ENCODE data around the gene TCF4.

Gene TCF4

GRCh38 chr18:55396267-55396905 is 191.6 kb downstream of the TCF4 start:
- H3K4me3 ChIP-seq (ENCODE audit: low read length): no peak overlapping the region
- no peaks in the 10 kb centered on the region for H3K4me1 ChIP-seq (ENCODE audit: control insufficient read depth, insufficient read depth, low read length)
- H3K9ac ChIP-seq (ENCODE audit: low read length): no peak overlapping the region
- no peaks in the 10 kb centered on the region for H3K36me3 ChIP-seq (ENCODE audit: control insufficient read depth, insufficient read depth, low read length)
- no peaks in the 10 kb centered on the region for H3K9me3 ChIP-seq (ENCODE audit: control insufficient read depth, low read length)
- no peaks in the 10 kb centered on the region for H3K27me3 ChIP-seq (ENCODE audit: control insufficient read depth, insufficient read depth, low read length)

DNA sequence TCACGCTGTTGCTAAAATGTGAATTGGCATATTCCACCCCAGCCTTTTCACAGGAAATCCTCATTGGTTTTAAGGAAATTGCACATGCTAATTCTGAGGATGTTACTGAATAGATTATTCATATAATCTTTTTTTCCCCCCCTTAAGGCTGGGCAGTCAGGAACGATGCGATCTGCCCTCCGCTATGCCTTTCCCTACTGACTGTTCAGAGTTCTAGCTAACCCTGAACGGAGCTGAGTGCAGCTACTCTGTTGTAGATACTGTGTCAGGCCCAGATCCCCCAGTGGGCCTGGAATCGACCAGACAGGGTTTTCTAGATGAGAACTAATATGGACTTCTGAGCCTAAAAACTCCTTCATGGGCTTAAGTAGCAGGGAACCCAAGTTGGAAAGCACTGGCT is 192.2 kb downstream of the TCF4 start:
- no peaks in the 10 kb centered on the region for H3K9me3 ChIP-seq (ENCODE audit: control insufficient read depth, low read length)
- no peaks in the 10 kb centered on the region for H3K27me3 ChIP-seq (ENCODE audit: control insufficient read depth, insufficient read depth, low read length)
- H3K4me3 ChIP-seq (ENCODE audit: low read length): no peak overlapping the region
- no peaks in the 10 kb centered on the region for H3K36me3 ChIP-seq (ENCODE audit: control insufficient read depth, insufficient read depth, low read length)
- no peak overlapping the region for H3K9ac ChIP-seq (ENCODE audit: low read length)
- no peaks in the 10 kb centered on the region for H3K4me1 ChIP-seq (ENCODE audit: control insufficient read depth, insufficient read depth, low read length)

DNA sequence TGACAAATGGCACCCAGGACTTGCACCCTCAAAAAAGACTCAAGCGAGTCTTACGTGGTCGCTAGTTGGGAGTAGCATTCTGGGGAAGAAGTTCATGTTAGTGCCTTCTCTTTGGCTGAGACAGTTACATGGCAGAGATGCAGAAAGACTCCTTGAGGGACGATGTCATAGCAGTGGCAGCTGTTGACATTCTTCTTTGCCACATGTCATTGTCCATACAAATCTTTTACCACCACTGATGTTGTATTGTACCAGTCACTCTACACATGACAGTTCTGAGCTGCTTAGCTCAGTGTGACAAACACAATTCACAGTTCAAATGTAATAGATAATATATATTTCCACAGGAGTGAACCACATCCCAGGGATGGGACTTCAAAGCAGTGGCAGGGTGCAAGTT is 197.1 kb downstream of the TCF4 start:
- H3K4me3 ChIP-seq (ENCODE audit: low read length): no peak overlapping the region

GRCh38 chr18:55387139-55387984 is 200.6 kb downstream of the TCF4 start:
- H3K27me3 ChIP-seq (ENCODE audit: control insufficient read depth, insufficient read depth, low read length): no peaks in the 10 kb centered on the region
- H3K9me3 ChIP-seq (ENCODE audit: control insufficient read depth, low read length): no peaks in the 10 kb centered on the region
- no peak overlapping the region for H3K4me3 ChIP-seq (ENCODE audit: low read length)
- no peaks in the 10 kb centered on the region for H3K36me3 ChIP-seq (ENCODE audit: control insufficient read depth, insufficient read depth, low read length)
- peaks cover 8% of the 10 kb centered on the region for H3K4me1 ChIP-seq (ENCODE audit: control insufficient read depth, insufficient read depth, low read length)
- H3K9ac ChIP-seq (ENCODE audit: low read length): no peak overlapping the region

More for the DNA sequence above, 197.1 kb downstream of the TCF4 start:
- Histone ChIP-seq H3K9me3 (ENCODE audit: control insufficient read depth, low read length) (no peaks in the 10 kb centered on the region), H3K4me1 (ENCODE audit: control insufficient read depth, insufficient read depth, low read length) (peaks cover 8% of the 10 kb centered on the region), H3K36me3 (ENCODE audit: control insufficient read depth, insufficient read depth, low read length) (no peaks in the 10 kb centered on the region), H3K27me3 (ENCODE audit: control insufficient read depth, insufficient read depth, low read length) (no peaks in the 10 kb centered on the region), H3K9ac (ENCODE audit: low read length) (no peak overlapping the region)

GRCh38 chr18:55386545-55386944 is 201.4 kb downstream of the TCF4 start:
- H3K27me3 ChIP-seq (ENCODE audit: control insufficient read depth, insufficient read depth, low read length): no peaks in the 10 kb centered on the region
- H3K9me3 ChIP-seq (ENCODE audit: control insufficient read depth, low read length): no peaks in the 10 kb centered on the region
- H3K4me3 ChIP-seq (ENCODE audit: low read length): no peak overlapping the region
- peaks cover 8% of the 10 kb centered on the region for H3K4me1 ChIP-seq (ENCODE audit: control insufficient read depth, insufficient read depth, low read length)
- H3K36me3 ChIP-seq (ENCODE audit: control insufficient read depth, insufficient read depth, low read length): no peaks in the 10 kb centered on the region
- no peak overlapping the region for H3K9ac ChIP-seq (ENCODE audit: low read length)

DNA sequence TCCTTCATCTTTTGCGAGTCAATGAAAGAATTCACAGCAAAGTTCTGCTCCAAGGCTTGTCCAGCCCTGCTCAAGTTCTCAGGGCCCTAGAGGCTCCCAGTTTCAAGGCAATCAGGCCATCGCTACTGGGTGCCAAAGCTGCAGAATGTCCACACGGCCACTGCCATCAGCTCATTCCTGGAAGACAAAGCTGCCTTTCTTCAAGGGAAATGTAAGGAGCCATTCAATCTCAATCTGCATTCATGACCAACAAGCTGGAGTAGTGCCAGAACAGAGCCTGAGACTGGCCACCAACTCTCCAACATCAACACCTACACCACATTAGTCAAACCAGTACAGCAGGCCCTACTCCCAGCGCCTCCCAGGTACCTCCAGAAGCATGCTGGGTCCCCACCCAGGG is 202.2 kb downstream of the TCF4 start:
- Histone ChIP-seq H3K4me1 (ENCODE audit: control insufficient read depth, insufficient read depth, low read length) (peaks cover 8% of the 10 kb centered on the region), H3K9ac (ENCODE audit: low read length) (no peak overlapping the region), H3K36me3 (ENCODE audit: control insufficient read depth, insufficient read depth, low read length) (no peaks in the 10 kb centered on the region), H3K9me3 (ENCODE audit: control insufficient read depth, low read length) (no peaks in the 10 kb centered on the region), H3K27me3 (ENCODE audit: control insufficient read depth, insufficient read depth, low read length) (no peaks in the 10 kb centered on the region), H3K4me3 (ENCODE audit: low read length) (no peak overlapping the region)

DNA sequence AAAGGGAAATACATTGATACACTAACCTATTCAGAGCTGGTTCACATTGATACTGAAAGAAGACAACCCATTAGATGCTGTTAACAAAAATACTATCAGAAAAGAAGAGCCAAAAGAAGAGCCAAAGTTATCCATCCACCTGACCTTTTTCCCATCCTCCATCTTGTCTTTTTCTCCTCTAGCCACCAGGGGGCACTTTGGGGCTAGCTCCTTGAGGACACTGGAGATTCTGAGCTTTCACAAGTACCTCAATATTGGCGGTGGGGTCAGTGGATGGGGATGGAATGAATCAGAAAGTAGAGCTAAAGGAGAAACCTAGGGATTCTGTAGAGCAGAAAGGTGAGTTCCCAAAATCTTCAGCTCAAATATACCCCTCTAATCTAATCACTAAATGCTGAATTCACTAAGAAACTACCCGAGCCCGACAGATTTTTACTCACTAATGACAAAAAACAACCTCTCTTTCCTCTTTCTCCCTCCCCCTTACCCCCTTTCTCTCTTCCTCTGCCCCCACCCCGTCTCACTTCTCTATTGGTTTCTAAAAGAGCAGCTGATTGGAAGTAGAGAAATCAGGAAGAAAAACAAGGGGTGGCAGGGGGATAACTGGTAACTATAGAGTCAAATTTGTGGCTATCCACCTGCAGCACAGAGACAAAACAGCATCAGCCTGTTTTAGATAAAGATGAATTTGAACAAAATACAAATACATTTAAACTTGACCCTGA is 203.3 kb downstream of the TCF4 start:
- no peak overlapping the region for H3K9ac ChIP-seq (ENCODE audit: low read length)
- H3K4me3 ChIP-seq (ENCODE audit: low read length): no peak overlapping the region
- H3K27me3 ChIP-seq (ENCODE audit: control insufficient read depth, insufficient read depth, low read length): no peaks in the 10 kb centered on the region
- no peaks in the 10 kb centered on the region for H3K9me3 ChIP-seq (ENCODE audit: control insufficient read depth, low read length)
- no peaks in the 10 kb centered on the region for H3K36me3 ChIP-seq (ENCODE audit: control insufficient read depth, insufficient read depth, low read length)
- H3K4me1 ChIP-seq (ENCODE audit: control insufficient read depth, insufficient read depth, low read length): peaks cover 8% of the 10 kb centered on the region

DNA sequence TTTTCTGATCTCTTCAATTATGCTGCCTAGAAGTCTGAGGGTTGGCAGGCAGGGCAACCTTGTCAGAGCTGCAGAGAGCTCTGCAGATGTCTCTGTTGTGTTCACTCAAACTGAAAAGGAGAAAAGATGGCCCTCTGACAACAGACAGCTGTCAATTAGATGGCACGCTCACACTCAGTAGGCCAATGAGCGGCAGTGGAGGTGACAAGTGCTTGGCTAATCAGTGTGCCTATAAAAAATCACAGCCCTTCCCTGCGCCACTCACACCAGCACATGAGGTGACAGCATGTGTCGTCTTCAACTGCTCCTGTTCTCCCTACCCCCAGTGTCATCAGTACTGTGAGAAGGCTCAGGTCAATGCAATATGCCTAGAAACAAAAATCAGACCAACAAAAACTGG is 203.9 kb downstream of the TCF4 start:
- Histone ChIP-seq H3K36me3 (ENCODE audit: control insufficient read depth, insufficient read depth, low read length) (no peaks in the 10 kb centered on the region), H3K4me3 (ENCODE audit: low read length) (no peak overlapping the region), H3K4me1 (ENCODE audit: control insufficient read depth, insufficient read depth, low read length) (peaks cover 8% of the 10 kb centered on the region), H3K27me3 (ENCODE audit: control insufficient read depth, insufficient read depth, low read length) (no peaks in the 10 kb centered on the region), H3K9me3 (ENCODE audit: control insufficient read depth, low read length) (no peaks in the 10 kb centered on the region), H3K9ac (ENCODE audit: low read length) (no peak overlapping the region)

DNA sequence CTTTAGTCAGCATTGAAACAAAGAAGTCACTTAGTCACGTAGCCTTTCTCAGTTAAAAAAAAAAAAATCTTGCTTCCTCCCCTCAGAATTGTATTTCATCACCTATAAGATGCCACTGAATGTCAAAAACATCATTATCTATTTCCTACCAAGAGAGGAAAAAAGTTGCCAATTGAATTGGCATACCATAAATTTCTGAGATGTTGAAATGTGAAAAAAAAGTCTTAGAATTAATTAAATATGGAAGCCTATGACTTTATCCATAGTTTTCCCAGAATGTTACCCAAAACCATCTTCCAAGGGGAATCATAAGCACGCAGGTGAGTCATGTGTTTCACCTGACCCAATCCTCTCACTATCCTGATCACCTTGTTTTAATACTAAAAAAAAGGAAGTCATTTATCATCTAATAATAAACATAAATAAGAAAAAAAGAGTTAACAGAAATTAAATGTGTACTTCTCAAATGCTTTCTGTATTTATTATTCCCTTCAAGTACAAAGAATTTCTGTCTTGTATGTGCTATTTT is 205.7 kb downstream of the TCF4 start:
- H3K4me3 ChIP-seq (ENCODE audit: low read length): no peak overlapping the region
- peaks cover 4% of the 10 kb centered on the region for H3K4me1 ChIP-seq (ENCODE audit: control insufficient read depth, insufficient read depth, low read length)
- H3K9me3 ChIP-seq (ENCODE audit: control insufficient read depth, low read length): no peaks in the 10 kb centered on the region
- no peaks in the 10 kb centered on the region for H3K36me3 ChIP-seq (ENCODE audit: control insufficient read depth, insufficient read depth, low read length)
- H3K9ac ChIP-seq (ENCODE audit: low read length): no peak overlapping the region
- H3K27me3 ChIP-seq (ENCODE audit: control insufficient read depth, insufficient read depth, low read length): no peaks in the 10 kb centered on the region

DNA sequence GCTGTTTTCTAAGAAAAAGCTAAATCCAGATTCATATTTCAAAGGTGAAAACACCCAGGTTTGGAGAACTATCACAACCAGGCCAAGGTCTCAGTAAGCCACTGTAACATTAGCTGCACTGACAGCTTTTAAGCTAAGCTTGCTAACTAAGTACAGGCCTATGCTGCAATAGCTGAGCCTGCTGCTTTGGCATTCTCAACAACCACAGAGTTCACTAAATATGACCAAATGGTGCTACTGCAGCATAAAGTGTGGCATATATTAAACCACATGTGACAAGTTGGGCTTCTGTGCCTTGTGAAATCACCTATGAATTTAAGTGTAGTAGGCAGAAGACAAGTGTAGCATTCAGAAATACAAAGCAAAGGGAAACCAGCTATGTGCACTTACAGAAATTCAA is 206.7 kb downstream of the TCF4 start:
- Histone ChIP-seq H3K36me3 (ENCODE audit: control insufficient read depth, insufficient read depth, low read length) (no peaks in the 10 kb centered on the region), H3K4me3 (ENCODE audit: low read length) (no peak overlapping the region), H3K9me3 (ENCODE audit: control insufficient read depth, low read length) (no peaks in the 10 kb centered on the region), H3K27me3 (ENCODE audit: control insufficient read depth, insufficient read depth, low read length) (no peaks in the 10 kb centered on the region), H3K9ac (ENCODE audit: low read length) (no peak overlapping the region), H3K4me1 (ENCODE audit: control insufficient read depth, insufficient read depth, low read length) (no peaks in the 10 kb centered on the region)

- Histone ChIP-seq H3K4me1 (ENCODE audit: control insufficient read depth, insufficient read depth, low read length) (no peaks in the 10 kb centered on the region), H3K4me3 (ENCODE audit: low read length) (no peak overlapping the region), H3K9ac (ENCODE audit: low read length) (no peak overlapping the region), H3K36me3 (ENCODE audit: control insufficient read depth, insufficient read depth, low read length) (no peaks in the 10 kb centered on the region), H3K9me3 (ENCODE audit: control insufficient read depth, low read length) (no peaks in the 10 kb centered on the region), H3K27me3 (ENCODE audit: control insufficient read depth, insufficient read depth, low read length) (no peaks in the 10 kb centered on the region)
Observed at GRCh38 chr18:55380589-55380988, 207.4 kb downstream of the TCF4 start.

DNA sequence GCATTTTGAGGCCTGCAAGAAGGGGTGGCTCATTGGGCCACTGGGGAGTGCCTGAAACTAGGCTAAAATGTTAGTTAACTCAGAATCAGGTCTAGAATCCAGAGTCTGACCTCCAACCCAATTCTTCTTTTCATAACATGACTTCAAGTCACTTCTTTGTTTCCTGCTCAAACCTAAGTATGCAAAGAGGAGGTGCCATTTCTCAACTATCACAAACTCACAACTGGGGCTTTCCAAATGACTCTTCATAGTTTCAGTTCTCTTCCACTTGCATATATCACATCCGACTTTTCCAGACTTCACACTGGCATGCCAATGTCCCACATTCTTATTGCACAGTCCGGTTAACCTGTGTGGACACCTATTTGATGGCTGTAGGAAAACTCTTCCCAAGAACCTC is 211.6 kb downstream of the TCF4 start:
- Histone ChIP-seq H3K9ac (ENCODE audit: low read length) (no peak overlapping the region), H3K36me3 (ENCODE audit: control insufficient read depth, insufficient read depth, low read length) (no peaks in the 10 kb centered on the region), H3K9me3 (ENCODE audit: control insufficient read depth, low read length) (no peaks in the 10 kb centered on the region), H3K27me3 (ENCODE audit: control insufficient read depth, insufficient read depth, low read length) (no peaks in the 10 kb centered on the region), H3K4me3 (ENCODE audit: low read length) (no peak overlapping the region), H3K4me1 (ENCODE audit: control insufficient read depth, insufficient read depth, low read length) (no peaks in the 10 kb centered on the region)

Measured in mucosa of stomach (tissue), 1 donor.